Sigmoid colon (tissue), 7 donors: Measurements from ENCODE around the gene GPC5. TPM values are rescaled to one million over a fixed set of nuclear protein-coding genes. Genes with fewer than 3 reads are reported as not detected.

Experiments used
- DNase-seq: peaks from one replicate; pipeline ENCODE4 v3.0.0-alpha.2; 2019
- H3K27ac ChIP-seq, 4 donors: fragments of 200-600 bp; sonication (generic); one replicate each; pipeline ENCODE4 v1.5.1; 2016 to 2019; ENCODE audit warnings: mild to moderate bottlenecking in 1 of 4
- H3K27me3 ChIP-seq, 3 donors: fragments of 200-600 bp; sonication (generic); one replicate each; pipeline ENCODE4 v1.5.1; 2019; ENCODE audit warnings: mild to moderate bottlenecking in 1 of 3
- H3K36me3 ChIP-seq, 4 donors: fragments of 200-600 bp; sonication (generic); one replicate each; pipeline ENCODE4 v1.5.1; 2016 to 2019
- H3K4me1 ChIP-seq, 4 donors: fragments of 200-600 bp; sonication (generic); one replicate each; pipeline ENCODE4 v1.5.1; 2017 to 2019
- H3K4me3 ChIP-seq, 4 donors: fragments of 200-600 bp; sonication (generic); one replicate each; pipeline ENCODE4 v1.5.1; 2017 to 2019; ENCODE audit warnings: mild to moderate bottlenecking in 2 of 4, moderate library complexity in 1 of 4
- H3K9me3 ChIP-seq, 4 donors: fragments of 200-600 bp in 3 of 4; sonication (generic) in 3 of 4; one replicate each; pipeline versions ENCODE4 v1.5.1 to v1.6.1; 2013 to 2019
- EP300 ChIP-seq, 4 donors: sonication (generic); formaldehyde crosslinking; IDR thresholded peaks; one replicate each; pipeline ENCODE4 v1.6.1; 2017; ENCODE audit warnings: antibody characterized with exemption in 4 of 4
- POLR2A ChIP-seq, 2 donors: fragments of 450-650 bp; IDR thresholded peaks; one replicate each; pipeline ENCODE4 v1.6.1; 2016; ENCODE audit warnings: antibody characterized with exemption in 2 of 2, mild to moderate bottlenecking in 2 of 2, moderate library complexity in 2 of 2
- POLR2AphosphoS5 ChIP-seq, 4 donors: sonication (generic); formaldehyde crosslinking; IDR thresholded peaks; one replicate each; pipeline ENCODE4 v1.6.1; 2017; ENCODE audit warnings: antibody characterized with exemption in 4 of 4
- WGBS, 2 donors: extraction: QIAGEN DNeasy Blood & Tissue Kit; methylation state at CpG; one replicate each; pipeline ENCODE4 v1.1.7; 2013; 5-methylcytosine and 5-hydroxymethylcytosine counted together
- intact Hi-C: fragments of 100-400 bp; cut with DNase I; formaldehyde crosslinking; loops from one replicate; pipeline ENCODE4 v1.15.1; 2023
- polyA plus RNA-seq, 3 donors: library from polyadenylated mRNA; stranded (reverse); fragments of 200-250 nt; gene quantifications; one replicate each; pipeline ENCODE4 v1.2.3, GENCODE V29; 2013
- total RNA-seq, 4 donors: library from RNA; depleted of rRNA; stranded (reverse); fragments of >200 nt; gene quantifications; one replicate each; pipeline ENCODE4 v1.1.0, GENCODE V29; 2016
- TF ChIP-seq, protein P1 (sequence below), 4 experiments: fragments of 450-650 bp in 3 of 4; fragments of 200-600 bp in 1 of 4; IDR thresholded peaks; one replicate each; pipeline ENCODE4 v1.5.1; 2016 to 2019; ENCODE audit warnings: antibody characterized with exemption in 4 of 4, mild to moderate bottlenecking in 3 of 4, moderate library complexity in 2 of 4
- donor health status: healthy with polysubstance abuse.
- donor health status: Bipolar disorder and iron deficiency.
- donor health status: healthy.

GPC5 gene
- total and polyA plus RNA-seq, 7 donors, result 0.39 to 3.9 (median 2.9) TPM; not detected in 2

DNA sequence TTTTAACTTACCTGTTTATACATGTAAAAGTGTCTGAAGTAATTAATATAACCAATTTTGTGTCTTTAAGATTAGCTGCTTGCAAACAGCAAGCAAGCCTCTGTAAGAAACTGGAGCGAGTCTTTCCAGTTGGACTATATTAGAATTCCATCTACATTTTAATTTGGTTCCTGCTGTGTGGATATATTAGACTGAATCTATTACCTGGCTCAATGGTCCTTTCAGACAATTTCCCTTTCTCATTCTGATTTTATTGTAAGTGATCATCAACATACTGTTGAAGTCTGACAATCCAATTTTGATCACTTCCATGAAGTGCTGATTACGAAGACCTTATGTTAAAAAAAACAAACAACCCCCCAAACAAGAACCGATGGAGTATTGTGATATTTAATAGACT lies 72.3 kb downstream of the GPC5 start:
- no peaks in the 10 kb centered on the region for H3K36me3 ChIP-seq
- TF ChIP-seq, protein P1, sequence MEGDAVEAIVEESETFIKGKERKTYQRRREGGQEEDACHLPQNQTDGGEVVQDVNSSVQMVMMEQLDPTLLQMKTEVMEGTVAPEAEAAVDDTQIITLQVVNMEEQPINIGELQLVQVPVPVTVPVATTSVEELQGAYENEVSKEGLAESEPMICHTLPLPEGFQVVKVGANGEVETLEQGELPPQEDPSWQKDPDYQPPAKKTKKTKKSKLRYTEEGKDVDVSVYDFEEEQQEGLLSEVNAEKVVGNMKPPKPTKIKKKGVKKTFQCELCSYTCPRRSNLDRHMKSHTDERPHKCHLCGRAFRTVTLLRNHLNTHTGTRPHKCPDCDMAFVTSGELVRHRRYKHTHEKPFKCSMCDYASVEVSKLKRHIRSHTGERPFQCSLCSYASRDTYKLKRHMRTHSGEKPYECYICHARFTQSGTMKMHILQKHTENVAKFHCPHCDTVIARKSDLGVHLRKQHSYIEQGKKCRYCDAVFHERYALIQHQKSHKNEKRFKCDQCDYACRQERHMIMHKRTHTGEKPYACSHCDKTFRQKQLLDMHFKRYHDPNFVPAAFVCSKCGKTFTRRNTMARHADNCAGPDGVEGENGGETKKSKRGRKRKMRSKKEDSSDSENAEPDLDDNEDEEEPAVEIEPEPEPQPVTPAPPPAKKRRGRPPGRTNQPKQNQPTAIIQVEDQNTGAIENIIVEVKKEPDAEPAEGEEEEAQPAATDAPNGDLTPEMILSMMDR (IDR thresholded peaks at IDR 0.05), result no peak
- TF ChIP-seq EP300 (IDR thresholded peaks at IDR 0.05) (no peak), POLR2AphosphoS5 (IDR thresholded peaks at IDR 0.05) (no peak), POLR2A (IDR thresholded peaks at IDR 0.05) (no peak)
- DNase-seq, result no peak
- no peaks in the 10 kb centered on the region for H3K27me3 ChIP-seq
- H3K27ac ChIP-seq, result no peak overlapping the region
- no peaks in the 10 kb centered on the region for H3K4me1 ChIP-seq
- H3K4me3 ChIP-seq, result no peak overlapping the region
- WGBS, 2 donors, result 87 to 89% methylated on average over 3 of the region's 3 CpGs
- intact Hi-C loops, result no loop called here
- no peaks in the 10 kb centered on the region for H3K9me3 ChIP-seq

DNA sequence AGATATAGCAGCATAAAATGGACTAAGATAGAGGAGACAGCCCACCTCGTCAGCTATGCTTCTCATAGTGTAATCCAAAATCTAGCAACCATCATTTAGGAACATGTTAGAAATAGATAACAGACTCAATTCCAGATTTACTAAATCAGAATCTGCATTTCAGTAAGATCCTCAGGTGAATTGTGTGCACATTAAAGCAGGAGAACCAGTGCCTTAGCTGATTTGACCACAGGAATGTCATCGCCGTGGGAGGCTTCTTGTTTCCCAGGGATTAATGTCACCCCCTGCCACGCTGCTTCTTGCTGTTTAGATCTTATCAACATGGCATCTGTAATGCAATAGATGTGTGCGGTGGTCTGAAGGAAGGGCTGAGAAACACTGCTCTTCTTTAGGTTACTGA lies 84.0 kb downstream of the GPC5 start:
- intact Hi-C loops, result no loop called here
- Histone ChIP-seq H3K36me3 (no peaks in the 10 kb centered on the region), H3K27ac (no peak overlapping the region), H3K4me1 (no peaks in the 10 kb centered on the region), H3K9me3 (no peaks in the 10 kb centered on the region), H3K4me3 (no peak overlapping the region), H3K27me3 (no peaks in the 10 kb centered on the region)
- no peak for DNase-seq
- TF ChIP-seq, protein P1 (IDR thresholded peaks at IDR 0.05), result no peak
- TF ChIP-seq POLR2A (IDR thresholded peaks at IDR 0.05) (no peak), POLR2AphosphoS5 (IDR thresholded peaks at IDR 0.05) (no peak), EP300 (IDR thresholded peaks at IDR 0.05) (no peak)
- WGBS, 2 donors, result 77 to 87% methylated on average over 5 of the region's 5 CpGs

DNA sequence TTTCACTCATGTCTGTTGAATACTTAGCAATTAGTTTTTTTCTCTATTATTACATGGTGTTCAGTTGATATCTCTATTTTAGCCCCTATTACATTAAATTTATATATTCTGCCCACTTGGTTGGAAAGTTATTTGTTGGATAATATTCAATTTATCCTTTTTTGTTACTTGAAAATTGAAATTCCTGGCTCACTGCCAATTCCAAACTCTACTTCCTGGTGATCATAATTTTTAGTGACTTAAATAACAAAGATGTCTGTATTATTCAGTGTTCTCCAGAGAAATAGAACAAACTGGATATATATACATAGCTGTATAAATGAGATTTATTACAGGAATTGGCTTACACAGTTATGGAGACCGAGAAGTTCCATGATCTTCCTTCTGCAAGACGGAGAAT lies 93.6 kb downstream of the GPC5 start:
- no peaks in the 10 kb centered on the region for H3K36me3 ChIP-seq
- intact Hi-C loops, result no loop called here
- H3K9me3 ChIP-seq, result no peaks in the 10 kb centered on the region
- 61 to 67% methylated on average over 2 of the region's 2 CpGs for WGBS, 2 donors
- no peaks in the 10 kb centered on the region for H3K4me1 ChIP-seq
- no peak overlapping the region for H3K4me3 ChIP-seq
- no peak for DNase-seq
- TF ChIP-seq EP300 (IDR thresholded peaks at IDR 0.05), result no peak
- TF ChIP-seq POLR2A (IDR thresholded peaks at IDR 0.05), result no peak
- H3K27me3 ChIP-seq, result no peaks in the 10 kb centered on the region
- H3K27ac ChIP-seq, result no peak overlapping the region

DNA sequence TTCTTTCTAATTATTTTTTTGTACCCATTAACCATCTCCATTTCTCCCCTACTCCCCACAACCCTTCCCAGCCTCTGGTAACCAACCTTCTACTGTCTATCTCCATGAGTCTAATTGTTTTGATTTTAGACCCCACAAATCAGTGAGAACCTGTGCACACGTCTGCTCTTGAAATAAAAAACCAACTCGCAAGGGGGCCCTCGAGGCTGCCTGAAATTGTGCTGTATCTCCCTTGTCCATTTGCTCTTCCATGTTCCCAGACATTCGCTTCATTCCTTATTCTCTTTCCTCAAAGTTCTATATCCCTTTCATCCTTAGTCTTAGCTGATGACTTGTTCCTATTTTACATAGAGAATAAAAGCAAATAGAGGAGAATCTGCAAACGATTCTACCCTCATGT lies 95.0 kb downstream of the GPC5 start:
- 87 to 90% methylated on average over 5 of the region's 5 CpGs for WGBS, 2 donors

DNA sequence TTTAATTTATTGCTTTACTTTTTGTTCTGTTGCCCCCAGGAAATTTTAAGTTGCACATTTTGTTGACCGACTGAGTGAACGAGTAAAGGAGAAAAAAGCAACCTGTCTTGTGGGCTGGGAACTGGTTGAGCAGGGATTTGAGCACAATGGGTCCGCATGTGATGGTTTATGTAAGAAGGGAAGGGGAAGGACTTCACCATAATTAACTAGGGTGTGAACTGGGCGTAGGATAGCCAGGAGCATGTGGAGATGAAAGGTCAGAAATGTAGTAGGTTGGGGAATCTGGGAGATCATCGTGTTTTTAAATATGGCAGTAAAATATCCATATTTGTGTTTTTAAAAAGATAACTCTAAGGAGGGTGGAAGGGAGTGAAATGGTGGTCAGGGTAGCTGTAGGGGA lies 99.9 kb downstream of the GPC5 start:
- TF ChIP-seq, protein P1 (IDR thresholded peaks at IDR 0.05), result no peak
- TF ChIP-seq POLR2AphosphoS5 (IDR thresholded peaks at IDR 0.05), result no peak
- TF ChIP-seq POLR2A (IDR thresholded peaks at IDR 0.05), result no peak
- no peak for TF ChIP-seq EP300 (IDR thresholded peaks at IDR 0.05)
- no peaks in the 10 kb centered on the region for H3K36me3 ChIP-seq
- intact Hi-C loops, result no loop called here
- H3K4me1 ChIP-seq, result no peaks in the 10 kb centered on the region
- DNase-seq, result no peak
- no peaks in the 10 kb centered on the region for H3K9me3 ChIP-seq
- H3K27me3 ChIP-seq, result no peaks in the 10 kb centered on the region
- H3K4me3 ChIP-seq, result no peak overlapping the region
- H3K27ac ChIP-seq, result no peak overlapping the region
- 30 to 74% methylated on average over 5 of the region's 5 CpGs for WGBS, 2 donors

More for the DNA sequence above, 95.0 kb downstream of the GPC5 start:
- H3K9me3 ChIP-seq, result no peaks in the 10 kb centered on the region
- intact Hi-C loops, result no loop called here
- no peak overlapping the region for H3K27ac ChIP-seq
- no peaks in the 10 kb centered on the region for H3K36me3 ChIP-seq
- H3K4me1 ChIP-seq, result no peaks in the 10 kb centered on the region
- H3K27me3 ChIP-seq, result no peaks in the 10 kb centered on the region
- no peak for DNase-seq
- TF ChIP-seq, protein P1 (IDR thresholded peaks at IDR 0.05), result no peak
- no peak for TF ChIP-seq POLR2A (IDR thresholded peaks at IDR 0.05)
- TF ChIP-seq POLR2AphosphoS5 (IDR thresholded peaks at IDR 0.05), result no peak
- no peak for TF ChIP-seq EP300 (IDR thresholded peaks at IDR 0.05)
- H3K4me3 ChIP-seq, result no peak overlapping the region
